C4-2B (cell line): ENCODE data around the gene LGMN.

Source experiments
- H3K27ac ChIP-seq: fragments of 450-650 bp; 2 replicates; pipeline ENCODE4 v1.5.1; 2017
- CTCF ChIP-seq: fragments of 450-650 bp; conservative IDR thresholded peaks from 2 replicates; pipeline ENCODE4 v1.5.1; 2017; ENCODE audit warnings: mild to moderate bottlenecking
- ZFX ChIP-seq: fragments of 450-650 bp; IDR thresholded peaks from 2 replicates; pipeline ENCODE4 v1.6.1; 2017

Gene LGMN

GRCh38 chr14:92731622-92732115, 16.8 kb downstream of the LGMN start:
- no peak overlapping the region for H3K27ac ChIP-seq
- no peak for TF ChIP-seq ZFX
- no peak for TF ChIP-seq CTCF

GRCh38 chr14:92729634-92730358, 18.6 kb downstream of the LGMN start:
- no peak for TF ChIP-seq CTCF
- no peak for TF ChIP-seq ZFX
- no peak overlapping the region for H3K27ac ChIP-seq

GRCh38 chr14:92728759-92729364, 19.6 kb downstream of the LGMN start:
- TF ChIP-seq CTCF (no peak), ZFX (no peak)
- no peak overlapping the region for H3K27ac ChIP-seq

- H3K27ac ChIP-seq: peak overlapping the region; percentile 78
- TF ChIP-seq CTCF (no peak), ZFX (no peak)
Measured at GRCh38 chr14:92726933-92727262, 21.5 kb downstream of the LGMN start.

GRCh38 chr14:92726135-92726932, 22.1 kb downstream of the LGMN start:
- TF ChIP-seq CTCF (no peak), ZFX (no peak)
- peak overlapping the region; percentile 78 for H3K27ac ChIP-seq

GRCh38 chr14:92724516-92725340, 23.7 kb downstream of the LGMN start:
- TF ChIP-seq ZFX: no peak
- no peak for TF ChIP-seq CTCF
- peak overlapping the region; percentile 78 for H3K27ac ChIP-seq
